Measurements from ENCODE around the gene DDX27.

DNA sequence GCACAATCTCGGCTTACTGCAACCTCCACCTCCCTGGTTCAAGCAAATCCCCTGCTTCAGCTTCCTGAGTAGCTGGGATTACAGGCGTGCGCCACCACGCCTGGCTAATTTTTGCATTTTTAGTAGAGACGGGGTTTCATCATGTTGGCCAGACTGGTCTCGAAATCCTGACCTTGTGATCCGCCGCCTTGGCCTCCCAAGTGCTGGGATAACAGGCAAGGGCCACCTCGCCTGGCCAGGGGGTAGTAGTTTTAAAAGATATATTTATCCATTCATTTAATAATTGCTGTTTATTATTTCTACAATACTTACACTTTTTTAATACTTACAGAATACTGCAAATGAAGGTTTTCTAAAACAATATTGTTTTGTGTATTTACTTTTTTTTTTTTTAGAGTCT, 15.5 kb upstream of the DDX27 start:
- TF ChIP-seq, protein P1, sequence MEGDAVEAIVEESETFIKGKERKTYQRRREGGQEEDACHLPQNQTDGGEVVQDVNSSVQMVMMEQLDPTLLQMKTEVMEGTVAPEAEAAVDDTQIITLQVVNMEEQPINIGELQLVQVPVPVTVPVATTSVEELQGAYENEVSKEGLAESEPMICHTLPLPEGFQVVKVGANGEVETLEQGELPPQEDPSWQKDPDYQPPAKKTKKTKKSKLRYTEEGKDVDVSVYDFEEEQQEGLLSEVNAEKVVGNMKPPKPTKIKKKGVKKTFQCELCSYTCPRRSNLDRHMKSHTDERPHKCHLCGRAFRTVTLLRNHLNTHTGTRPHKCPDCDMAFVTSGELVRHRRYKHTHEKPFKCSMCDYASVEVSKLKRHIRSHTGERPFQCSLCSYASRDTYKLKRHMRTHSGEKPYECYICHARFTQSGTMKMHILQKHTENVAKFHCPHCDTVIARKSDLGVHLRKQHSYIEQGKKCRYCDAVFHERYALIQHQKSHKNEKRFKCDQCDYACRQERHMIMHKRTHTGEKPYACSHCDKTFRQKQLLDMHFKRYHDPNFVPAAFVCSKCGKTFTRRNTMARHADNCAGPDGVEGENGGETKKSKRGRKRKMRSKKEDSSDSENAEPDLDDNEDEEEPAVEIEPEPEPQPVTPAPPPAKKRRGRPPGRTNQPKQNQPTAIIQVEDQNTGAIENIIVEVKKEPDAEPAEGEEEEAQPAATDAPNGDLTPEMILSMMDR (conservative IDR thresholded peaks at IDR 0.05; ENCODE audit: low read length) = no peak
- no peak for TF ChIP-seq EZH2phosphoT487 (IDR thresholded peaks at IDR 0.05; ENCODE audit: borderline replicate concordance)
